ENCODE data around the gene NINL.

Gene NINL

GRCh38 chr20:25444556-25444955 lies 140.8 kb downstream of the NINL start:
- Histone ChIP-seq H3K9me3 (ENCODE audit: low read length) (no peaks in the 10 kb centered on the region), H3K9ac (ENCODE audit: low read length) (no peak overlapping the region), H3K36me3 (ENCODE audit: insufficient read depth, low read length) (peaks cover 62% of the 10 kb centered on the region), H3K79me2 (ENCODE audit: insufficient read depth, low read length) (no peaks in the 10 kb centered on the region), H3K27me3 (ENCODE audit: insufficient read depth, low read length) (no peaks in the 10 kb centered on the region), H3K9me2 (ENCODE audit: low read depth, low read length) (no peaks in the 10 kb centered on the region), H3K4me3 (ENCODE audit: low read depth, low read length, poor library complexity, severe bottlenecking) (no peak overlapping the region), H3K4me1 (ENCODE audit: insufficient read depth, low read length, severe bottlenecking) (peaks cover 2% of the 10 kb centered on the region), H3K27ac (ENCODE audit: low read depth, low read length, poor library complexity, severe bottlenecking) (no peak overlapping the region), H3K4me2 (ENCODE audit: low read length) (no peak overlapping the region), H3F3A (ENCODE audit: insufficient read depth, low read length) (no peaks in the 10 kb centered on the region), H4K20me1 (ENCODE audit: insufficient read depth, low read length) (no peaks in the 10 kb centered on the region), H2AFZ (ENCODE audit: low read length) (no peak overlapping the region)
- TF ChIP-seq CTCF (IDR thresholded peaks at IDR 0.05; ENCODE audit: low read length) (no peak), EZH2 (IDR thresholded peaks at IDR 0.05; ENCODE audit: borderline replicate concordance, low read length) (no peak)

- Histone ChIP-seq H3K36me3 (ENCODE audit: insufficient read depth, low read length) (peaks cover 28% of the 10 kb centered on the region; the same call in 1 of the 2 replicates), H3K27ac (ENCODE audit: low read depth, low read length, poor library complexity, severe bottlenecking) (peak overlapping the region; percentile 12), H3K9me2 (ENCODE audit: low read depth, low read length) (no peaks in the 10 kb centered on the region), H2AFZ (ENCODE audit: low read length) (no peak overlapping the region), H3K9me3 (ENCODE audit: low read length) (no peaks in the 10 kb centered on the region), H3K4me3 (ENCODE audit: low read depth, low read length, poor library complexity, severe bottlenecking) (no peak overlapping the region), H3K4me2 (ENCODE audit: low read length) (no peak overlapping the region), H3K27me3 (ENCODE audit: insufficient read depth, low read length) (no peaks in the 10 kb centered on the region), H4K20me1 (ENCODE audit: insufficient read depth, low read length) (no peaks in the 10 kb centered on the region), H3K79me2 (ENCODE audit: insufficient read depth, low read length) (no peaks in the 10 kb centered on the region), H3K4me1 (ENCODE audit: insufficient read depth, low read length, severe bottlenecking) (peaks cover 13% of the 10 kb centered on the region), H3F3A (ENCODE audit: insufficient read depth, low read length) (no peaks in the 10 kb centered on the region), H3K9ac (ENCODE audit: low read length) (no peak overlapping the region)
- no peak for TF ChIP-seq CTCF (IDR thresholded peaks at IDR 0.05; ENCODE audit: low read length)
Observed at GRCh38 chr20:25439328-25439727, 146.0 kb downstream of the NINL start.

- H3K27ac ChIP-seq (ENCODE audit: low read depth, low read length, poor library complexity, severe bottlenecking), result no peak overlapping the region
- peaks cover 32% of the 10 kb centered on the region for H3K36me3 ChIP-seq (ENCODE audit: insufficient read depth, low read length)
- peaks cover 13% of the 10 kb centered on the region for H3K4me1 ChIP-seq (ENCODE audit: insufficient read depth, low read length, severe bottlenecking)
- no peak overlapping the region for H2AFZ ChIP-seq (ENCODE audit: low read length)
- H3K9me2 ChIP-seq (ENCODE audit: low read depth, low read length), result no peaks in the 10 kb centered on the region
- no peaks in the 10 kb centered on the region for H3F3A ChIP-seq (ENCODE audit: insufficient read depth, low read length)
- H3K4me2 ChIP-seq (ENCODE audit: low read length), result no peak overlapping the region
- no peaks in the 10 kb centered on the region for H3K27me3 ChIP-seq (ENCODE audit: insufficient read depth, low read length)
- H3K4me3 ChIP-seq (ENCODE audit: low read depth, low read length, poor library complexity, severe bottlenecking), result no peak overlapping the region
- no peaks in the 10 kb centered on the region for H3K79me2 ChIP-seq (ENCODE audit: insufficient read depth, low read length)
- H3K9me3 ChIP-seq (ENCODE audit: low read length), result no peaks in the 10 kb centered on the region
- no peaks in the 10 kb centered on the region for H4K20me1 ChIP-seq (ENCODE audit: insufficient read depth, low read length)
- H3K9ac ChIP-seq (ENCODE audit: low read length), result no peak overlapping the region
- TF ChIP-seq CTCF (IDR thresholded peaks at IDR 0.05; ENCODE audit: low read length), result no peak
- no peak for TF ChIP-seq EZH2 (IDR thresholded peaks at IDR 0.05; ENCODE audit: borderline replicate concordance, low read length)
Observed at GRCh38 chr20:25437153-25437581, 148.2 kb downstream of the NINL start.

Data from OCI-LY1 (cell line).